ENCODE results near the gene SRP72. TPM values are rescaled to one million over a fixed set of nuclear protein-coding genes. Genes with fewer than 3 reads are reported as not detected.

Gene SRP72
- total RNA-seq, 6 experiments from 2014 or later, result 41.3 to 54.8 (median 46.6) TPM

- intact Hi-C loops (cut with DNase I), result no loop called here
- H3K27ac ChIP-seq, result no peak within 1 kb of the TSS
- H3K4me1 ChIP-seq, result peaks cover 0 to 6% (median 0%) of the 10 kb centered on the region in 4 donors
- H3K36me3 ChIP-seq, result peaks cover 0 to 18% (median 9%) of the 10 kb centered on the region in 4 donors
- peak within 1 kb of the TSS; percentile 44 to 51 (median 49) for H3K4me3 ChIP-seq
- WGBS (ENCODE audit: insufficient coverage, low coverage, low lambda C conversion rate, missing lambda C conversion rate), result 8% methylated on average over 42 of the region's 56 CpGs
- TF ChIP-seq CTCF (IDR thresholded peaks at IDR 0.05) (no peak), POLR2A (IDR thresholded peaks at IDR 0.05) (no peak)
- H3K27me3 ChIP-seq, result no peaks in the 10 kb centered on the region
- DNase-seq, result peak; percentile 55 to 65 (median 59)
- ATAC-seq, result peak; percentile 88 to 93 (median 90)
- H3K9me3 ChIP-seq, result no peaks in the 10 kb centered on the region
Measured at GRCh38 chr4:56505269-56506130, 38.1 kb downstream of the SRP72 start, which contains the start of gene ARL9. ARL9 (plus strand) TSS chr4:56505791; CDS start chr4:56505863, 72 bp downstream.

DNA sequence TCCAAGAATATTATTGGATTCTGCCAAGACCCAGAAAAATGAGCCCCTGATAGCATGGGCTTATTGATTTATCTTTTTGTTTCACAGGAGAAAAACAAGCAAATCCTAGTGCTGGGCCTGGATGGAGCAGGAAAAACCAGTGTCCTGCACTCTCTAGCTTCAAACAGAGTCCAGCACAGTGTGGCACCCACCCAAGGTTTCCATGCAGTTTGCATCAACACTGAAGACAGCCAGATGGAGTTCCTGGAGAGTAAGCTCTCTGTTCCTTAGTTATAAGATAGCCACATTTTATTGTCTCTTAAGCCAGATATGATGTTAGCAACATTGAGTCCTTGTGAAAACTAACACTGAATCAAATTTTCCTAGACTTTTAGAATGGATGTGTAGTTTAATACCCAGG lies 43.7 kb downstream of the SRP72 start:
- no peak for ATAC-seq
- Histone ChIP-seq H3K9me3 (no peaks in the 10 kb centered on the region), H3K4me3 (no peak overlapping the region), H3K36me3 (no peaks in the 10 kb centered on the region), H3K27me3 (no peaks in the 10 kb centered on the region), H3K4me1 (peaks cover 0 to under 1% (median 0%) of the 10 kb centered on the region in 4 donors), H3K27ac (no peak overlapping the region)
- intact Hi-C loops (cut with DNase I), result no loop called here
- DNase-seq, result no peak
- TF ChIP-seq POLR2A (IDR thresholded peaks at IDR 0.05), result no peak
- no peak for TF ChIP-seq CTCF (IDR thresholded peaks at IDR 0.05)

DNA sequence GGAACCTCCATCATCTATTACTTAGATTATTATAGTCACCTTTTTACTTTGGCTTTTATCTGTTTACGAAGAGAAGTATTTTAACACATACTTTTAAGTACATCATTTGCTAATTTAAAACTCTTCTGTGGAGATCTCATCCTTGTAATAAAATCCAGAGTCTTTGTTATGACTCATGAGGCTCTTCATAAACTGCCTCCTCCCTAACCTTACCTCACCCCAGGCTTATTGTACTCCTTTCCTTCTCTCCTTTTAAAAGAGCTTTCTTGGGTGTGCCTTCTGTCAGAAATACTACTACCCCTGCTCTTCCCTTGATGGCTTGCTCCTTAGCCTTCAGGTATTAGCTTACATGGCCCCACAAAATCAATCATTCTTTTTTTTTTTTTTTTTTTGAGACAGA lies 44.7 kb downstream of the SRP72 start:
- ATAC-seq (no peak), DNase-seq (no peak)
- WGBS (ENCODE audit: insufficient coverage, low coverage, low lambda C conversion rate, missing lambda C conversion rate), result 89% methylated on average over 1 of the region's 1 CpG
- Histone ChIP-seq H3K4me3 (no peak overlapping the region), H3K4me1 (no peaks in the 10 kb centered on the region), H3K36me3 (no peaks in the 10 kb centered on the region), H3K9me3 (no peaks in the 10 kb centered on the region), H3K27ac (no peak overlapping the region), H3K27me3 (no peaks in the 10 kb centered on the region)
- no peak for TF ChIP-seq CTCF (IDR thresholded peaks at IDR 0.05)
- no peak for TF ChIP-seq POLR2A (IDR thresholded peaks at IDR 0.05)
- intact Hi-C loops (cut with DNase I), result no loop called here

DNA sequence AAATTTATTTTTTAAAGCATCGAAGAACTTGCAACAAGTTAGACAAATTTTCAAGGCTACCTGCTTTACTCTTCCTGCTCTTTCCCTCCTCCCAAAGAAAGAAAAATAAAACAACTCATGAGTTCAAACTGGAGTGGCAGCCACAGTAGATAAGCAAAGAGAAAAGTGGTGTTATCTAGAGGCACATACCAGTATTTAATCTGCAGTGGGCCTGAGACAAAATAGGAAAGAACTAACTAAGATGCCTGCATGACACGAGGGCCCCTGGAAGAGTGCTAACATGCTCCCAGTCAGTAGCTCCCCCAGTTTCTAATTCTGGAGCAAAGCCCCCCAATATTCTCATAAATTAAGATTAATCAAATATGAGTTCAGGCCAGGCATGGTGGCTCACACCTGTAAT lies 46.1 kb downstream of the SRP72 start:
- H3K27me3 ChIP-seq, result no peaks in the 10 kb centered on the region
- H3K9me3 ChIP-seq, result no peaks in the 10 kb centered on the region
- DNase-seq (no peak), ATAC-seq (no peak)
- H3K36me3 ChIP-seq, result no peaks in the 10 kb centered on the region
- 42% methylated on average over 2 of the region's 2 CpGs for WGBS (ENCODE audit: insufficient coverage, low coverage, low lambda C conversion rate, missing lambda C conversion rate)
- H3K4me1 ChIP-seq, result no peaks in the 10 kb centered on the region
- TF ChIP-seq POLR2A (IDR thresholded peaks at IDR 0.05) (no peak), CTCF (IDR thresholded peaks at IDR 0.05) (no peak)
- intact Hi-C loops (cut with DNase I), result no loop called here
- no peak overlapping the region for H3K4me3 ChIP-seq
- H3K27ac ChIP-seq, result no peak overlapping the region

Data from right lobe of liver (tissue), 6 donors.